Tibial nerve (tissue), 4 donors: Measurements from ENCODE around the gene TMEM132E. TPM values are rescaled to one million over a fixed set of nuclear protein-coding genes. Genes with fewer than 3 reads are reported as not detected.

ENCODE experiments used
- DNase-seq, 2 donors: peaks; one replicate each; pipeline ENCODE4 v3.0.0-alpha.2; 2019; ENCODE audit warnings: low spot score in 2 of 2
- H3K27ac ChIP-seq, 4 donors: fragments of 200-600 bp; sonication (generic) in 3 of 4; one replicate each; pipeline ENCODE4 v1.5.1; 2017 to 2019; ENCODE audit warnings: mild to moderate bottlenecking in 1 of 4
- H3K27me3 ChIP-seq, 2 donors: fragments of 200-600 bp; sonication (generic) in 1 of 2; one replicate each; pipeline versions ENCODE4 v1.5.1 to v1.6.0; 2017 to 2019
- H3K36me3 ChIP-seq, 3 donors: fragments of 200-600 bp; sonication (generic); one replicate each; pipeline ENCODE4 v1.5.1; 2018 to 2019
- H3K4me1 ChIP-seq, 4 donors: fragments of 200-600 bp; sonication (generic) in 3 of 4; one replicate each; pipeline ENCODE4 v1.5.1; 2017 to 2019
- H3K4me3 ChIP-seq, 4 donors: fragments of 200-600 bp; sonication (generic) in 3 of 4; one replicate each; pipeline ENCODE4 v1.5.1; 2017 to 2019; ENCODE audit warnings: mild to moderate bottlenecking in 1 of 4, moderate library complexity in 1 of 4
- H3K9me3 ChIP-seq, 4 donors: fragments of 200-600 bp; sonication (generic) in 3 of 4; one replicate each; pipeline ENCODE4 v1.5.1; 2017 to 2019
- CTCF ChIP-seq, 5 experiments: fragments of 200-600 bp in 3 of 5; fragments of 450-650 bp in 2 of 5; sonication (generic) in 3 of 5; IDR thresholded peaks; one replicate each; pipeline ENCODE4 v1.5.1; 2016 to 2019; ENCODE audit warnings: antibody characterized with exemption in 5 of 5, mild to moderate bottlenecking in 3 of 5, moderate library complexity in 2 of 5
- EP300 ChIP-seq, 2 donors: sonication (generic); formaldehyde crosslinking; IDR thresholded peaks; one replicate each; pipeline ENCODE4 v1.6.1; 2017; ENCODE audit warnings: antibody characterized with exemption in 2 of 2, mild to moderate bottlenecking in 1 of 2
- POLR2A ChIP-seq, 2 donors: fragments of 450-650 bp; IDR thresholded peaks; one replicate each; pipeline ENCODE4 v1.6.1; 2017; ENCODE audit warnings: antibody characterized with exemption in 2 of 2, mild to moderate bottlenecking in 2 of 2, moderate library complexity in 2 of 2
- WGBS, 2 donors: methylation state at CpG; one replicate each; pipeline ENCODE4 v1.1.5; 2018; 5-methylcytosine and 5-hydroxymethylcytosine counted together
- total RNA-seq, 4 donors: library from RNA; depleted of rRNA; stranded (reverse); fragments of >200 nt; gene quantifications; one replicate each; pipeline ENCODE4 v1.1.0, GENCODE V29; 2016

The TMEM132E gene
- total RNA-seq, 4 donors from 2014 or later: 0.42 to 0.59 TPM; not detected in 2

GRCh38 chr17:34617398-34617797, 38.0 kb downstream of the TMEM132E start:
- WGBS, 2 donors: 73 to 76% methylated on average over 4 of the region's 4 CpGs
- peaks cover 0 to 18% of the 10 kb centered on the region in 2 donors for H3K27me3 ChIP-seq
- no peak overlapping the region for H3K4me3 ChIP-seq
- TF ChIP-seq POLR2A (IDR thresholded peaks at IDR 0.05): no peak
- TF ChIP-seq CTCF (IDR thresholded peaks at IDR 0.05): no peak
- no peak for TF ChIP-seq EP300 (IDR thresholded peaks at IDR 0.05)
- H3K36me3 ChIP-seq: no peaks in the 10 kb centered on the region
- DNase-seq: no peak
- H3K4me1 ChIP-seq: peaks cover 0 to 4% (median 0%) of the 10 kb centered on the region in 4 donors
- no peaks in the 10 kb centered on the region for H3K9me3 ChIP-seq
- no peak overlapping the region for H3K27ac ChIP-seq

GRCh38 chr17:34619687-34620217, 40.4 kb downstream of the TMEM132E start:
- Histone ChIP-seq H3K4me1 (peaks cover 0 to under 1% (median 0%) of the 10 kb centered on the region in 4 donors), H3K27me3 (peaks cover 0 to 30% of the 10 kb centered on the region in 2 donors), H3K4me3 (no peak overlapping the region), H3K36me3 (no peaks in the 10 kb centered on the region), H3K9me3 (no peaks in the 10 kb centered on the region), H3K27ac (no peak overlapping the region)
- WGBS, 2 donors: 72 to 82% methylated on average over 3 of the region's 3 CpGs
- DNase-seq: no peak
- no peak for TF ChIP-seq POLR2A (IDR thresholded peaks at IDR 0.05)
- TF ChIP-seq CTCF (IDR thresholded peaks at IDR 0.05): no peak
- TF ChIP-seq EP300 (IDR thresholded peaks at IDR 0.05): no peak

GRCh38 chr17:34620458-34620857, 41.1 kb downstream of the TMEM132E start:
- Histone ChIP-seq H3K27me3 (peaks cover 0 to 35% of the 10 kb centered on the region in 2 donors), H3K9me3 (no peaks in the 10 kb centered on the region), H3K36me3 (no peaks in the 10 kb centered on the region), H3K4me1 (peaks cover 0 to 4% (median 0%) of the 10 kb centered on the region in 4 donors), H3K27ac (no peak overlapping the region), H3K4me3 (no peak overlapping the region)
- WGBS, 2 donors: 76 to 83% methylated on average over 5 of the region's 5 CpGs
- TF ChIP-seq POLR2A (IDR thresholded peaks at IDR 0.05): no peak
- TF ChIP-seq CTCF (IDR thresholded peaks at IDR 0.05): no peak
- no peak for TF ChIP-seq EP300 (IDR thresholded peaks at IDR 0.05)
- DNase-seq: no peak

GRCh38 chr17:34622862-34623623, 43.7 kb downstream of the TMEM132E start:
- Histone ChIP-seq H3K27ac (no peak overlapping the region), H3K27me3 (peaks cover 0 to 35% of the 10 kb centered on the region in 2 donors), H3K36me3 (no peaks in the 10 kb centered on the region), H3K4me3 (no peak overlapping the region), H3K9me3 (no peaks in the 10 kb centered on the region), H3K4me1 (peaks cover 0 to 16% (median 0%) of the 10 kb centered on the region in 4 donors)
- DNase-seq: no peak
- TF ChIP-seq CTCF (IDR thresholded peaks at IDR 0.05) (no peak), POLR2A (IDR thresholded peaks at IDR 0.05) (no peak), EP300 (IDR thresholded peaks at IDR 0.05) (no peak)
- WGBS, 2 donors: 83 to 89% methylated on average over 9 to 10 of the region's 10 CpGs
